T-helper 2 cell treated with Interferon-gamma antibody and Interleukin-4, amounts not matched to agents 100 ng/mL and 5 ng/mL, for 36 hours (primary cell): ENCODE data around the gene LDAF1. TPM values are rescaled to one million over a fixed set of nuclear protein-coding genes. Genes with fewer than 3 reads are reported as not detected.
"Not testable (repeated sequence)": the region's sequence is repeated elsewhere in the genome, so short reads cannot be mapped to it uniquely, and the experiment has no call there.

Experiments used
- intact Hi-C: fragments of 100-400 bp; cut with micrococcal nuclease; formaldehyde crosslinking; loops from one replicate; pipeline ENCODE4 v1.15.1; 2023
- total RNA-seq: library from RNA; stranded (reverse); gene quantifications from 2 replicates; pipeline ENCODE4 v1.2.3, GENCODE V29; 2022

The LDAF1 gene
- 8.0 and 8.6 TPM in 2 replicates for total RNA-seq

DNA sequence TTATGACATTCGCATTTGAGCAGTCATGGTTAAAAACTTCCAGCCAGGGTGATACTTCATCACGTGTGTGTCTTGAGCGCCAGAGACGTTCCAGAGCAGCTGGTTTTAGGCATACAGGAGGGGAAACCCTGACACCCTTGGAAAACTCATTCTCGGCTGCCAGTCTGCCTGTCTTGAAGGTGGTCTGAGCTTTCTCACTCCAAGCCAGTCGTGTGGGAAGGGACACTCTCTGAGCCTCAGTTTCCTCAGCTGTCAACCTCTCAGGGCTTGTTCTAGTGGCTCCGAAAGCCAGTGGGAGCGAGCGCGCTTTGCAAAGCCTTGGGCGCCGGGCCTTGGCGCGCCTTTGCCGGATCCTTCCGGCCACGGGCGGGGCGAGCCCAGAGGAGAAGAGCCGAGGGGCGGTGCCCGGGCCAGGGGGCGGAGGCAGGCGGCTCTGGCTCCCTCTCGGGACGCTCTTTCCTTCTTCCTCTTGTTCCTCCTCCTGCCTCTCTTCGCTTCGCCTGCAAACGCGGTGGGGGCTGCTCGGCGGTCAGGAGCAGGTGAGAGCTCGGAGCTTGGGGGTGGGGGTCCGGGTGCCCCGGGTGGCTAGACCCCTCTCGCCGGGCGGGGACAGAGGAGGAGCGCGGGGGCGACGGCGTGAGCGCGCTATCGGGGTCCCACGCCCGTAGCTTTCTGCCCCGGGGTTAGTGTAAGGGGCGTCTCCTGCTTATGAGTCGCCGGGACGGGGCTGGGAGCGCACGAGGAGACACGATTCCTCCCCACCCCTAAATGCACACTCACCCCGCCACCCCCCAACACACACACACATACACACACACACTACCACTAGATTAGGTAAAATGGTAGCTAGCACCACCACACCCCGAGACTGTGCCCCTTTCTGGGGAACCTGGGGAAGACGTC is at the start of gene LDAF1:
Gene LDAF1, plus strand, starts transcription at position 467 of the 903 bp plus-strand sequence. CDS start 2,509 bp downstream, outside the sequence.
- intact Hi-C loops, result loop anchor here (2.0 kb wide), 1 partner anchor 142 kb away; no protein-coding TSS in a partner anchor

GRCh38 chr16:21115551-21115950 is 42.9 kb upstream of the LDAF1 start:
- intact Hi-C loops, result not testable (repeated sequence)

GRCh38 chr16:21116148-21116693 is 42.3 kb upstream of the LDAF1 start:
- intact Hi-C loops, result no loop called here

- intact Hi-C loops, result no loop called here
Measured at GRCh38 chr16:21117567-21117966, 40.9 kb upstream of the LDAF1 start.

GRCh38 chr16:21120976-21121520 is 37.4 kb upstream of the LDAF1 start:
- intact Hi-C loops, result no loop called here

DNA sequence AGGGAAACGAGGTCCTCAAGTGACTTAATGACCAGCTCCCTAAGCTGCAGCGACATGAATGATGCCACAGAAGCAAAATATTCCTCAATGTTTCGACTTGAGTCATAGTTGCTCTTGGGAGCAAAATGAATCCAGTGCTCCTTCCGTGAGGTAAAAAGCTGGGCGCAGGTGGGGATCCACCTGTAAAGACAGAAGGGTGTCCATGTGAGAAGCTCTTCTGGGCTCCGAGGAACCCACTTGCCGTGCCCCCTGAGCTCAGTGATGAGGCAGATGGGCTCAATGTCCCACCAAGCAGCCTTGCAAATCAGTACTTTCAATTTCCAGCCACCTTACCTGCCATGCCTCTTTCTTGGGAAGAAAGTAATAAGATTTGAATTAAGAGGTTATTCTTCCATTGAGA is 33.3 kb upstream of the LDAF1 start:
- intact Hi-C loops, result no loop called here

DNA sequence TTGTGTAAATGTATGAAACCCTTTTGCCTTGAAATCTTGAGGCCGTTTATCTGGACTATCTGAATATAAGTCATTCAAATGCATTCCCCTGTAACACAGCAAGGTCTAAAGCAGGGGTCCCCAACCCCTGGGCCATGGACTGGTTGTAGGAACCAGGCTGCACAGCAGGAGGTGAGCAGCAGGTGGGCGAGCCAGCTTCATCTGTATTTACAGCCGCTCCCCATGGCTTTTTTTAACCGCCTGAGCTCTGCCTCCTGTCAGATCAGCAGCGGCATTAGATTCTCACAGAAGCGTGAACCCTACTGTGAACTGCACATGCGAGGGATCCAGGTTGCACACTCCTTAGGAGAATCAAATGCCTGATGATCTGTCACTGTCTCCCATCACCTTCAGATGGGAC is 32.0 kb upstream of the LDAF1 start:
- intact Hi-C loops, result no loop called here

DNA sequence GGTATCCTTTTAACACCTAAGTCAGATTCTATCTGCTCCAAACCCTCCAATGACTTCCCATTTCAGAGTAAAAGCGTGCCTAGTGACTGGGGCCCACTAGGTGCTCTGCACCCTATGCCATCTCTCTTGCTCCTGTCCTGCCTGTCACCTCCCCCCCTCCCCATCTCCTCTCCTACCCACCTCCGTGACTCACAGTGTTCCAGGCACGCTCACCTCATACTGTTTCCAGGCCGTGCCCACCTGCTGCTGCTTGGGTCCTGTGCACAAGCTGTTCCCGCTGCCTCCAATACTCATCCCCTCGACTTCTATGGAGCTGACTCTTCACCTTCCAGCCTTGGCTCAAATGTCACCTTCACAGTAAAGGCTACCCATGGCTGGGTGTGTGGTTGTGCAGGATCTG is 29.5 kb upstream of the LDAF1 start:
- intact Hi-C loops, result no loop called here

DNA sequence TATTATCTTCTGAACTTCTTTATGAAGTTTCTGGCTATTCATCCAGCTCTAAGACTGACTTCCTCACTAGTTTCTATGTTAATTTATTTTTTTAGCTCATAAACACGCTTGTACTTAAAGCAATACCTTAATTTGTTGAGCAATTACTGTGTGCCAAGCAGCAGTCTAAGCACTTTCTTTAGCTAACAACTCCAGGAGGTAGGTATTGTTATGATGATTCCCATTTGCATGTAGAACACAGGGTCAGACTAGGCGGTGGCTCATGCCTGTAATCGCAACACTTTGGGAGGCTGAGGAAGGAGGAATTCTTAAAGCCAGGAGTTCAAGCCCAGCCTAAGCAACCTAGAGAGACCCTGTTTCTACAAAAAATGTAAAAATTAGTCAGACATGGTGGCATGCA is 27.7 kb upstream of the LDAF1 start:
- intact Hi-C loops, result no loop called here

DNA sequence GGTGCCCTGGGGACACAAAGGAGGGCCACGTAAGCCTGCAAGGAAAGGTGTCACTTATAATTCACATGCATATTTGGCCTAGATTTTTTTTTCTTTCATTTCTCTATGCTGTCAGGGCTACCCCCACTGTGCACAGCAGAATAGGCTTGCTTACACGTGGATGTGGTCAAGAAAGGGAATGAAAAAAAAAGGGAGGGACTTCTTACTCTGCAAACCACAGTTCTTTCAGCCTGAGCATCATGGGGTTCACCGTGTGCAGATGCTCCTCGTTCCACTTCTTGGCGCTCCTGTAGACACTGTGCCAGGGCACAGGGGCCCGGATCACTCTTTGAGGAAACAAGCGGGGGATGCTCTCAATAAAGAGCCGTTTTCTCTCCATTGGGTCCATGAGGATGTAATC is 24.4 kb upstream of the LDAF1 start:
- intact Hi-C loops, result no loop called here

- intact Hi-C loops, result no loop called here
Measured at GRCh38 chr16:21145738-21146137, 12.7 kb upstream of the LDAF1 start.

DNA sequence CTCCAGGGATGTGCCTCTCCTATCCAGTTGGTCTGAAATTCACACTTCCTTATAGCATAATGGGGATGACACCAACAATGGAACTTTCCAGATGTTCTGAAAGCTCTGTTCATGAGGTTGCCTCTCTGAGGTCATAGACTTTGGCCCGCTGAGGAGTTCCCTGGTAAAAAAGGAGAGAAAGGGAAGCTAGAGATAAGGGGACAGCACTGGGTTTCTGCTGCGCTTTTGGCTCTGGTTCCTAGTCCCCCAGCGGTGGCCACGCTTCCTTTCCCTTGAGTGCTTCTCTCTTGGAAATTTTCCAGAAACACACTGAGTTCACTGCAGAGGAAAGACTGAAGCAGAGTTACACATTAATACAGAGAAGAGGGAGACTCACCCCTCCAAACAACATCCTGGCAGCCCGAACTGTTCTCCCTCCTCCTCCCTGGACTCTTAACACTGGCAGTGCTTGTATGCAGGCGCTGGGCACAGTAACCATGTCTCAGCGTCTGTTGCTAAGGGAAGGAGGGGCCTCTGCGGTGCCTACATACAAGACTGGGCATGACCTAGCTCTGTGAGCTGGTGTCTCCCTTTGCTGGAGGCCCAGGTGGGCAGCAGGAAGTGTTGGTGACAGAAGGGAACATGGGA is 8.0 kb upstream of the LDAF1 start, which contains the start of gene DNAH3:
Gene DNAH3, minus strand, starts transcription at position 472 of the 627 bp plus-strand sequence. CDS start 527 bp downstream, outside the sequence.
- intact Hi-C loops, result no loop called here

GRCh38 chr16:21152160-21153030 is 6.1 kb upstream of the LDAF1 start:
- intact Hi-C loops, result not testable (repeated sequence)

- intact Hi-C loops, result not testable (repeated sequence)
Measured at GRCh38 chr16:21153124-21153729, 5.2 kb upstream of the LDAF1 start.

GRCh38 chr16:21156011-21156410 is 2.5 kb upstream of the LDAF1 start:
- intact Hi-C loops, result not testable (repeated sequence)

GRCh38 chr16:21156767-21157467 is 1.6 kb upstream of the LDAF1 start:
- intact Hi-C loops, result no loop called here

DNA sequence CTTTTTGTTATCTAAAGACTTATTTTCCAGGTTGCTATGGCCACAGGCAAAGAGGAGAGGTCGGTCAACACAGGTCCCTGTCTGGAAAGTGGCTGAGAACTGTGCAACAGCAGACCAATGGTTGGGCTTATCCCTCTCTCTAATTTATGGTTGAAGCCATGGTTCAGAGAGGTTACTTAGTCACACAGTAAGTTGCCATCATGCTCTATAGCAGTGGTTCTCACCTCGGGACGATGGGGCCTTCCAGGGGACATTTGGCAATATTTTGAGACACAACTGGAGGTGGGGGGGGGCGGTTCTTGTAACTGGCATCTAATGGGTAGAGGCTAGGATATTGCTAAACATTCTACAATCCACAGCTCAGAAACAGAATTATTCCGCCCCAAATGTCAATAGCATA is 842 bp upstream of the LDAF1 start:
- intact Hi-C loops, result loop anchor here (2.0 kb wide), 1 partner anchor 143 kb away; no protein-coding TSS in a partner anchor

DNA sequence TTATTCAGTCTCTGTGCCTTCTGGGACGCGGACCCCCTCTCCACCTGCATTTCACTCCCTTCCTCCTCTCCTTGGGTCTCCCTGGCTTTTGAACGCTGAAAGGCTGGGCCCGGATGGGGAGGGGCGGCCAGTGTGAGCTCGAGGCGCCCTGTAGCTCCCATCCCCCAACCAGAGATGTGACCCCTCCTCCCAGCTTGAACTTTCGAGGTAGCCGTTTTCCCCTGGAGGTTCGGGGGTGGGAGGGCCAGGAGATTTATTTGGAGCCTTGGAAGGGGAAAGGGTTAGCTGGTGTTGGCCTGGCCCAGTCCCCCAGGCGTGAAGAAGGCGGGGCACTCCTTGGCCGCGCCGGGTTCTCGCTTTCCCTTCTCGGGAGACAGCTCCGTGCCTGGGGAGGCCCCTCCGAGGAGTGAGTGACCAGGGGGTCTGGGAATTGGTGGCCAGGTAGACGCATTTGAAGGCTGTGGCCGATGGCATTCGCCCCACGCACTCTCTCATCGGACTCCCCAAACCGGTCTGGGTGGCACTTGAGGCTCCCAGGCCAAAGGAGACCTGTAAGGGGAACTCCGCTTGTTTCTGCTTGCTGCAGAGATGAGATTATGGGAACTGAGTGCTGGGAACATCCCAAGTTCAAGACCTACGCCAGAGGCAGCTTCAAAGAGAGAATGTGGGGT is 942 bp downstream of the LDAF1 start:
- intact Hi-C loops, result loop anchor here (2.0 kb wide), 1 partner anchor 141 kb away; no protein-coding TSS in a partner anchor

DNA sequence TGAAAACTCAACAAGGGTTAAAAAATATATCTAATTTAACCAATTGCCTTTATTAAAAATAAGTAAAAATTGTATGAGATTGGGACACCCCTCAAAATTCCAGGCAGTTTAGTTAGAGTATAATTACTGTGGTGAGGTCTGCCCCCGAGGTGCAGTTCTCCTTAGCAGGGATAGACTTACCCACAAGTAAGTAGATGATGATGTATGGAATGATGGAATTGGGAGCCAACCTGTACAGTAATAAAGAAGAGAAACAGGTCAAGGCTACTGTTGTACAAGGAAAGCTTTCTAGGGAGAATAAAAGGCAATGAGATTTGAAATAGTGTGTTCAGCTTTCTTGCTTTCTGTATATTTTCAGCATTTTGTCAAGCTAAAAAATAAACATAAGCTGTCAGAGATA is 1.8 kb downstream of the LDAF1 start:
- intact Hi-C loops, result no loop called here
